Transverse colon (tissue), 4 donors: ENCODE data around the gene FAM228A. TPM values are rescaled to one million over a fixed set of nuclear protein-coding genes. Genes with fewer than 3 reads are reported as not detected.

ENCODE experiments used
- DNase-seq: peaks from one replicate; pipeline ENCODE4 v3.0.0-alpha.2; 2019
- H3K27ac ChIP-seq, 4 donors: fragments of 200-600 bp; sonication (generic); 2 replicates each; pipeline ENCODE4 v1.5.1; 2016 to 2018; ENCODE audit warnings: inconsistent platforms in 4 of 4
- H3K27me3 ChIP-seq: fragments of 200-600 bp; sonication (generic); 2 replicates; pipeline ENCODE4 v1.5.1; 2017; ENCODE audit warnings: inconsistent platforms
- H3K36me3 ChIP-seq, 4 donors: fragments of 200-600 bp; sonication (generic); 2 replicates each; pipeline ENCODE4 v1.5.1; 2017 to 2019; ENCODE audit warnings: inconsistent platforms in 4 of 4
- H3K4me1 ChIP-seq, 4 donors: fragments of 200-600 bp; sonication (generic); 2 replicates each; pipeline ENCODE4 v1.5.1; 2017 to 2020; ENCODE audit warnings: inconsistent platforms in 4 of 4
- H3K4me3 ChIP-seq, 4 donors: fragments of 200-600 bp; sonication (generic); 1 replicate in 1 of 4; 2 replicates in 3 of 4; pipeline versions ENCODE4 v1.5.1 to v1.6.1; 2017 to 2019; ENCODE audit warnings: inconsistent platforms in 4 of 4
- H3K9me3 ChIP-seq, 2 donors: fragments of 200-600 bp; sonication (generic); 2 replicates each; pipeline ENCODE4 v1.5.1; 2017 to 2019; ENCODE audit warnings: inconsistent platforms in 2 of 2
- EP300 ChIP-seq: sonication (generic); formaldehyde crosslinking; IDR thresholded peaks from one replicate; pipeline ENCODE4 v1.6.1; 2017; ENCODE audit warnings: antibody characterized with exemption, low read depth
- POLR2A ChIP-seq: fragments of 450-650 bp; IDR thresholded peaks from one replicate; pipeline ENCODE4 v1.6.1; 2016; ENCODE audit warnings: antibody characterized with exemption, mild to moderate bottlenecking, moderate library complexity
- POLR2AphosphoS5 ChIP-seq, 3 donors: sonication (generic); formaldehyde crosslinking; IDR thresholded peaks; one replicate each; pipeline ENCODE4 v1.6.1; 2016; ENCODE audit warnings: antibody characterized with exemption in 3 of 3
- WGBS, 2 donors: methylation state at CpG; one replicate each; pipeline ENCODE4 v1.1.5; 2018; ENCODE audit warnings: low coverage in 1 of 2; 5-methylcytosine and 5-hydroxymethylcytosine counted together
- in situ Hi-C, 4 donors: fragments of 200-750 bp; cut with MboI; loops; one replicate each; pipeline versions ENCODE4 v1.15.0 to v1.15.1; 2017; ENCODE audit warnings: low sequenced_read_pairs in 3 of 4, low pct_ligation_motif_present in 1 of 4, low pct_unique_long_range_greater_than_20kb in 1 of 4
- intact Hi-C: fragments of 100-400 bp; cut with DNase I; formaldehyde crosslinking; loops from one replicate; pipeline ENCODE4 v1.15.1; 2023; ENCODE audit warnings: low total_unique reads
- total RNA-seq, 4 donors: library from RNA; depleted of rRNA; stranded (reverse); fragments of >200 nt; gene quantifications; one replicate each; pipeline ENCODE4 v1.1.0, GENCODE V29; 2016
- TF ChIP-seq, protein P1 (sequence below), 5 experiments: fragments of 200-600 bp in 3 of 5; fragments of 450-650 bp in 2 of 5; sonication (generic) in 3 of 5; IDR thresholded peaks; 1 replicate in 2 of 5; 2 replicates in 3 of 5; pipeline ENCODE4 v1.5.1; 2016 to 2017; ENCODE audit warnings: antibody characterized with exemption in 5 of 5, inconsistent platforms in 3 of 5, mild to moderate bottlenecking in 2 of 5, moderate library complexity in 1 of 5

Gene FAM228A
- total RNA-seq, 4 donors from 2014 or later, result 0.27 TPM; not detected in 3

DNA sequence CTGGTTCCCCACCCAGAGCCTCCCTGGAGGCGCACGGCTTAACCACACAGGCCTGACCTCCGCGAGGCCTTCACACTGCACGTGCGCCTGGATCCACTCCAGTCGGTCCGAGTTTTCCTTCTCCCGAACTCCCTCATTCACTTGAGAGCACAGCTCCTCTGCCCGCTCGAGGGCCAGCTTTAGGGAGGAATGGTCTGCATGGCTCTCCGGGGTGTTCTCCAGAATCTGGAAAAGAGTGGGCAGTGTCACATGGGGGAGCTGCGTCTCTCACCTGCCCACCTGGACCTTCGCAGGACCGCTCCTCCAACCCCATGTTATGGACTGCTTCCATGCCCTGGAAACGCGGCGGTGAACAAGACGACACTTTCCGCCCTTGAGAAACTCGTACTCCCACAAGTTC lies 35.9 kb downstream of the FAM228A start:
- in situ Hi-C loops (no loop called here), intact Hi-C loops (no loop called here)
- H3K36me3 ChIP-seq, result peaks cover 0 to 35% (median 15%) of the 10 kb centered on the region in 4 donors
- no peak overlapping the region for H3K27ac ChIP-seq
- WGBS, 2 donors, result 94 to 96% methylated on average over 8 to 21 of the region's 21 CpGs
- H3K4me1 ChIP-seq, result no peaks in the 10 kb centered on the region
- no peaks in the 10 kb centered on the region for H3K9me3 ChIP-seq
- H3K27me3 ChIP-seq, result no peaks in the 10 kb centered on the region
- H3K4me3 ChIP-seq, result no peak overlapping the region
- TF ChIP-seq POLR2AphosphoS5 (IDR thresholded peaks at IDR 0.05) (no peak), POLR2A (no peak), EP300 (no peak)
- TF ChIP-seq, protein P1, sequence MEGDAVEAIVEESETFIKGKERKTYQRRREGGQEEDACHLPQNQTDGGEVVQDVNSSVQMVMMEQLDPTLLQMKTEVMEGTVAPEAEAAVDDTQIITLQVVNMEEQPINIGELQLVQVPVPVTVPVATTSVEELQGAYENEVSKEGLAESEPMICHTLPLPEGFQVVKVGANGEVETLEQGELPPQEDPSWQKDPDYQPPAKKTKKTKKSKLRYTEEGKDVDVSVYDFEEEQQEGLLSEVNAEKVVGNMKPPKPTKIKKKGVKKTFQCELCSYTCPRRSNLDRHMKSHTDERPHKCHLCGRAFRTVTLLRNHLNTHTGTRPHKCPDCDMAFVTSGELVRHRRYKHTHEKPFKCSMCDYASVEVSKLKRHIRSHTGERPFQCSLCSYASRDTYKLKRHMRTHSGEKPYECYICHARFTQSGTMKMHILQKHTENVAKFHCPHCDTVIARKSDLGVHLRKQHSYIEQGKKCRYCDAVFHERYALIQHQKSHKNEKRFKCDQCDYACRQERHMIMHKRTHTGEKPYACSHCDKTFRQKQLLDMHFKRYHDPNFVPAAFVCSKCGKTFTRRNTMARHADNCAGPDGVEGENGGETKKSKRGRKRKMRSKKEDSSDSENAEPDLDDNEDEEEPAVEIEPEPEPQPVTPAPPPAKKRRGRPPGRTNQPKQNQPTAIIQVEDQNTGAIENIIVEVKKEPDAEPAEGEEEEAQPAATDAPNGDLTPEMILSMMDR (IDR thresholded peaks at IDR 0.05), result no peak
- no peak for DNase-seq

GRCh38 chr2:24211408-24211807 lies 36.6 kb downstream of the FAM228A start:
- no peaks in the 10 kb centered on the region for H3K9me3 ChIP-seq
- no peaks in the 10 kb centered on the region for H3K4me1 ChIP-seq
- H3K27me3 ChIP-seq, result no peaks in the 10 kb centered on the region
- no peak overlapping the region for H3K4me3 ChIP-seq
- in situ Hi-C loops (no loop called here), intact Hi-C loops (no loop called here)
- no peak overlapping the region for H3K27ac ChIP-seq
- H3K36me3 ChIP-seq, result peaks cover 0 to 36% (median 18%) of the 10 kb centered on the region in 4 donors
- no peak for DNase-seq
- 76 to 79% methylated on average over 7 of the region's 7 CpGs for WGBS, 2 donors
- TF ChIP-seq, protein P1 (IDR thresholded peaks at IDR 0.05), result no peak
- TF ChIP-seq POLR2A (no peak), EP300 (no peak), POLR2AphosphoS5 (IDR thresholded peaks at IDR 0.05) (no peak)

DNA sequence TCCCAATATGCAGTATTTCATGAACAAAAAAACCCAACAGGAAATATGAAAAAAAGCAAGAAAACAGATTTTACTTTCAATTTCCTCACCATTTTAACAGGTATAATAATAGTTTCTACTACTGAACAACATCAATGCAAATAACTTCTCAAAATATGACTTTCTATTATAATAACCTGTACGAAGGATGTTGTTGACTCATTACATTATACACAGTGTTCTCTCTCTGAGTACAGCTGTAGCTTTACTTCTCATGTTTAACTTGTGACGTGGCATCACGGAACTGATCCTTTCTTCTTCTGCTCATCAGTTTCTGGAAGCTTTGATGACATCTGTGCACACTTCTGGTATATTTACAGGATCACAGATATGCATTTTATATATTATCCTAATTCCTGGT lies 40.0 kb downstream of the FAM228A start:
- no peak for DNase-seq
- no peak overlapping the region for H3K4me3 ChIP-seq
- no peaks in the 10 kb centered on the region for H3K4me1 ChIP-seq
- in situ Hi-C loops (no loop called here), intact Hi-C loops (no loop called here)
- H3K36me3 ChIP-seq, result peaks cover 0 to 46% (median 14%) of the 10 kb centered on the region in 4 donors
- no peak for TF ChIP-seq POLR2A
- TF ChIP-seq, protein P1 (IDR thresholded peaks at IDR 0.05), result no peak
- no peak for TF ChIP-seq POLR2AphosphoS5 (IDR thresholded peaks at IDR 0.05)
- no peak for TF ChIP-seq EP300
- no peaks in the 10 kb centered on the region for H3K9me3 ChIP-seq
- 67 to 78% methylated on average over 1 to 3 of the region's 3 CpGs for WGBS, 2 donors
- H3K27me3 ChIP-seq, result no peaks in the 10 kb centered on the region
- no peak overlapping the region for H3K27ac ChIP-seq

- WGBS, 2 donors, result 85 to 91% methylated on average over 11 to 20 of the region's 20 CpGs
- no peaks in the 10 kb centered on the region for H3K9me3 ChIP-seq
- no peak for DNase-seq
- H3K4me1 ChIP-seq, result no peaks in the 10 kb centered on the region
- TF ChIP-seq EP300 (no peak), POLR2A (no peak), POLR2AphosphoS5 (IDR thresholded peaks at IDR 0.05) (no peak)
- TF ChIP-seq, protein P1 (IDR thresholded peaks at IDR 0.05), result no peak
- H3K4me3 ChIP-seq, result no peak overlapping the region
- intact Hi-C loops, result no loop called here
- in situ Hi-C loops, result no loop called here
- no peaks in the 10 kb centered on the region for H3K27me3 ChIP-seq
- no peak overlapping the region for H3K27ac ChIP-seq
- peaks cover 0 to 19% (median 8%) of the 10 kb centered on the region in 4 donors for H3K36me3 ChIP-seq
Measured at GRCh38 chr2:24220554-24221291, 45.9 kb downstream of the FAM228A start.
